Fibroblast of lung (primary cell): ENCODE measurements around the gene PHRF1.

Experiments
- EZH2 ChIP-seq: IDR thresholded peaks from 2 replicates; pipeline ENCODE4 v1.5.1; 2012; ENCODE audit warnings: low read length, control low read depth, mild to moderate bottlenecking; ENCODE audit errors: missing control alignments
- TF ChIP-seq, protein P1 (sequence below), 2 donors: IDR thresholded peaks in 1 of 2; conservative IDR thresholded peaks in 1 of 2; 1 replicate in 1 of 2; 2 replicates in 1 of 2; pipeline ENCODE4 v1.5.1; 2011 to 2012; ENCODE audit warnings: low read length in 2 of 2, control low read depth in 1 of 2, inconsistent platforms in 1 of 2, low read depth in 1 of 2, mild to moderate bottlenecking in 1 of 2

DNA sequence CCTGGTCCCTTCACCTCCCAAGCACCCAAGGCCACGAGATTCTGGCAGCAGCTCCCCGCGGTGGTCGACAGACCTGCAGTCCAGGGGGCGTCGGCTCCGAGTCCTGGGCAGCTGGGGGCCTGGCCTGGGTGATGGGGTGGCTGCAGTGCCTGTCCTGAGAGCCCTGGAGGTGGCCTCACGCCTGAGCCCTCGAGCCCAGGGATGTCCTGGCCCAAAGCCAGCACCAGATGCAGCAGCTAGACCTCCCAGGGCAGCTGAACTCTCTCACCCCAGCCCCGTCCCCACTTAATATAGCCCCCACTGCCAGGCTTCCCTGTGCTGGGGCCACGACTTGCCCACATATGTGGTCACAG lies 22.3 kb upstream of the PHRF1 start:
- TF ChIP-seq, protein P1, sequence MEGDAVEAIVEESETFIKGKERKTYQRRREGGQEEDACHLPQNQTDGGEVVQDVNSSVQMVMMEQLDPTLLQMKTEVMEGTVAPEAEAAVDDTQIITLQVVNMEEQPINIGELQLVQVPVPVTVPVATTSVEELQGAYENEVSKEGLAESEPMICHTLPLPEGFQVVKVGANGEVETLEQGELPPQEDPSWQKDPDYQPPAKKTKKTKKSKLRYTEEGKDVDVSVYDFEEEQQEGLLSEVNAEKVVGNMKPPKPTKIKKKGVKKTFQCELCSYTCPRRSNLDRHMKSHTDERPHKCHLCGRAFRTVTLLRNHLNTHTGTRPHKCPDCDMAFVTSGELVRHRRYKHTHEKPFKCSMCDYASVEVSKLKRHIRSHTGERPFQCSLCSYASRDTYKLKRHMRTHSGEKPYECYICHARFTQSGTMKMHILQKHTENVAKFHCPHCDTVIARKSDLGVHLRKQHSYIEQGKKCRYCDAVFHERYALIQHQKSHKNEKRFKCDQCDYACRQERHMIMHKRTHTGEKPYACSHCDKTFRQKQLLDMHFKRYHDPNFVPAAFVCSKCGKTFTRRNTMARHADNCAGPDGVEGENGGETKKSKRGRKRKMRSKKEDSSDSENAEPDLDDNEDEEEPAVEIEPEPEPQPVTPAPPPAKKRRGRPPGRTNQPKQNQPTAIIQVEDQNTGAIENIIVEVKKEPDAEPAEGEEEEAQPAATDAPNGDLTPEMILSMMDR (conservative IDR thresholded peaks at IDR 0.05 in 1 of 2, IDR thresholded peaks at IDR 0.05 in 1 of 2; ENCODE audit: low read depth in 1 of 2, low read length in 2 of 2): no peak
- TF ChIP-seq EZH2: no peak
